CD14-positive monocyte (primary cell): ENCODE data around the gene ZNF346. TPM values are rescaled to one million over a fixed set of nuclear protein-coding genes. Genes with fewer than 3 reads are reported as not detected.

Experiments used
- DNase-seq, 3 donors: peaks; one replicate each; pipeline ENCODE4 v3.0.0-alpha.2; 2011 to 2022
- H2AFZ ChIP-seq: 2 replicates; pipeline ENCODE4 v1.6.0; 2012; ENCODE audit warnings: mild to moderate bottlenecking, low read depth, low read length, inconsistent platforms; ENCODE audit not compliant: insufficient read depth, poor library complexity, severe bottlenecking
- H3K27ac ChIP-seq, 2 donors: 1 replicate in 1 of 2; 2 replicates in 1 of 2; pipeline ENCODE4 v1.5.1; 2012 to 2013; ENCODE audit warnings: low read length in 2 of 2, control low read depth in 1 of 2, inconsistent platforms in 1 of 2, low read depth in 1 of 2, mild to moderate bottlenecking in 1 of 2
- H3K27me3 ChIP-seq, 2 donors: one replicate each; pipeline versions ENCODE4 v1.6.0 to v1.6.1; 2011 to 2013; ENCODE audit warnings: low read length in 2 of 2; ENCODE audit not compliant: control insufficient read depth in 2 of 2, insufficient read depth in 2 of 2
- H3K36me3 ChIP-seq, 2 donors: replicated peaks in 1 of 2; 1 replicate in 1 of 2; 2 replicates in 1 of 2; pipeline versions ENCODE4 v1.5.1 to v1.6.1; 2012 to 2013; ENCODE audit warnings: low read length in 2 of 2, control low read depth in 1 of 2, inconsistent platforms in 1 of 2, mild to moderate bottlenecking in 1 of 2; ENCODE audit not compliant: insufficient read depth in 2 of 2, control insufficient read depth in 1 of 2
- H3K4me1 ChIP-seq, 2 donors: 1 replicate in 1 of 2; 2 replicates in 1 of 2; pipeline versions ENCODE4 v1.5.1 to v1.6.1; 2012 to 2013; ENCODE audit warnings: low read length in 2 of 2, control low read depth in 1 of 2, inconsistent platforms in 1 of 2, mild to moderate bottlenecking in 1 of 2, moderate library complexity in 1 of 2; ENCODE audit not compliant: insufficient read depth in 2 of 2, control insufficient read depth in 1 of 2
- H3K4me2 ChIP-seq: replicated peaks from 2 replicates; pipeline ENCODE3; 2012; ENCODE audit warnings: low read length, moderate library complexity, mild to moderate bottlenecking; ENCODE audit not compliant: poor library complexity, severe bottlenecking; ENCODE audit errors: extremely low read depth
- H3K4me3 ChIP-seq, 3 experiments: fragments of 200-600 bp in 1 of 3; sonication (generic) in 1 of 3; replicated peaks in 1 of 3; 1 replicate in 2 of 3; 2 replicates in 1 of 3; pipeline ENCODE4 v1.5.1; 2011 to 2013; ENCODE audit warnings: low read length in 3 of 3, mild to moderate bottlenecking in 3 of 3, control low read depth in 2 of 3, low read depth in 2 of 3, inconsistent platforms in 1 of 3, moderate library complexity in 1 of 3
- H3K79me2 ChIP-seq: 2 replicates; pipeline ENCODE4 v1.6.0; 2012; ENCODE audit warnings: mild to moderate bottlenecking, control low read depth, inconsistent platforms, low read length, moderate library complexity; ENCODE audit not compliant: insufficient read depth
- H3K9ac ChIP-seq: 2 replicates; pipeline ENCODE4 v1.6.0; 2017; ENCODE audit warnings: low read length, mild to moderate bottlenecking; ENCODE audit not compliant: insufficient read depth, poor library complexity, severe bottlenecking
- H3K9me3 ChIP-seq, 2 donors: replicated peaks in 1 of 2; 1 replicate in 1 of 2; 2 replicates in 1 of 2; pipeline versions ENCODE4 v1.5.1 to v1.6.1; 2012 to 2013; ENCODE audit warnings: low read length in 2 of 2, control low read depth in 1 of 2; ENCODE audit not compliant: control insufficient read depth in 1 of 2, insufficient read depth in 1 of 2
- H4K20me1 ChIP-seq: 2 replicates; pipeline ENCODE4 v1.6.0; 2012; ENCODE audit warnings: mild to moderate bottlenecking, low read length, control low read depth, moderate library complexity; ENCODE audit not compliant: insufficient read depth
- H3K27ac Mint-ChIP-seq, 7 donors: one replicate each; pipeline ENCODE4 v1.8.0; 2020; ENCODE audit warnings: mild to moderate bottlenecking in 7 of 7, mixed read lengths in 7 of 7, moderate library complexity in 6 of 7, inconsistent platforms in 2 of 7
- H3K27me3 Mint-ChIP-seq, 3 donors: one replicate each; pipeline ENCODE4 v1.8.0; 2021 to 2022; ENCODE audit warnings: low read depth in 3 of 3, mild to moderate bottlenecking in 3 of 3, mixed read lengths in 3 of 3, moderate library complexity in 3 of 3, inconsistent platforms in 1 of 3
- H3K36me3 Mint-ChIP-seq, 2 donors: one replicate each; pipeline ENCODE4 v1.8.0; 2020; ENCODE audit warnings: mixed read lengths in 2 of 2, inconsistent platforms in 1 of 2, mild to moderate bottlenecking in 1 of 2
- H3K4me1 Mint-ChIP-seq: one replicate; pipeline ENCODE4 v1.8.0; 2020; ENCODE audit warnings: mild to moderate bottlenecking, mixed read lengths
- H3K4me3 Mint-ChIP-seq, 2 donors: one replicate each; pipeline ENCODE4 v1.8.0; 2020; ENCODE audit warnings: mild to moderate bottlenecking in 2 of 2, mixed read lengths in 2 of 2, moderate library complexity in 1 of 2
- H3K9me3 Mint-ChIP-seq, 7 donors: one replicate each; pipeline ENCODE4 v1.8.0; 2020 to 2022; ENCODE audit warnings: mixed read lengths in 7 of 7, mild to moderate bottlenecking in 6 of 7, moderate library complexity in 6 of 7, inconsistent platforms in 2 of 7
- CTCF ChIP-seq: fragments of 200-600 bp; IDR thresholded peaks from one replicate; pipeline ENCODE4 v1.8.0; 2022; ENCODE audit warnings: antibody characterized with exemption, mild to moderate bottlenecking
- WGBS: methylation state at CpG from one replicate; pipeline ENCODE4 v1.1.5; 2013; ENCODE audit warnings: missing lambda C conversion rate; ENCODE audit not compliant: insufficient coverage; 5-methylcytosine and 5-hydroxymethylcytosine counted together
- intact Hi-C, 2 donors: fragments of 100-400 bp; cut with micrococcal nuclease; formaldehyde crosslinking; loops; one replicate each; pipeline versions ENCODE4 v1.15.0 to v1.15.1; 2023
- polyA plus RNA-seq, 3 donors: library from polyadenylated mRNA; depleted of rRNA in 1 of 3; unstranded in 2 of 3; stranded (reverse) in 1 of 3; fragments of 300-500 nt in 2 of 3; fragments of >200 nt in 1 of 3; fragmentation: Illumina TruSeq in 2 of 3; gene quantifications; 1 replicate in 2 of 3; 2 replicates in 1 of 3; pipeline ENCODE4 v1.2.3, GENCODE V29; 2012 to 2021

ZNF346 gene
- polyA plus RNA-seq, 3 donors: 6.0 to 9.6 (median 6.4) TPM

GRCh38 chr5:177097016-177097985 lies 74.8 kb downstream of the ZNF346 start:
- H3K9me3 ChIP-seq: no peaks in the 10 kb centered on the region
- no peaks in the 10 kb centered on the region for H4K20me1 ChIP-seq
- H3K27me3 ChIP-seq: no peaks in the 10 kb centered on the region
- Mint-ChIP-seq H3K9me3 (peaks cover 0 to 2% (median 0%) of the 10 kb centered on the region in 7 donors), H3K27ac (no peak overlapping the region), H3K4me3 (no peak overlapping the region), H3K4me1 (peaks cover 6% of the 10 kb centered on the region), H3K27me3 (peaks cover 4 to 7% (median 5%) of the 10 kb centered on the region in 3 donors), H3K36me3 (no peaks in the 10 kb centered on the region)
- DNase-seq: no peak
- H3K79me2 ChIP-seq: no peaks in the 10 kb centered on the region
- H3K4me1 ChIP-seq: no peaks in the 10 kb centered on the region
- no peak overlapping the region for H3K4me3 ChIP-seq
- TF ChIP-seq CTCF: no peak
- no peak overlapping the region for H3K4me2 ChIP-seq
- H3K27ac ChIP-seq: no peak overlapping the region
- no peak overlapping the region for H3K9ac ChIP-seq
- intact Hi-C loops: no loop called here
- H2AFZ ChIP-seq: no peak overlapping the region
- no peaks in the 10 kb centered on the region for H3K36me3 ChIP-seq
- WGBS: 97% methylated on average over 27 of the region's 30 CpGs

GRCh38 chr5:177098120-177098469 lies 75.6 kb downstream of the ZNF346 start:
- H3K9me3 Mint-ChIP-seq: peaks cover 0 to 2% (median 0%) of the 10 kb centered on the region in 7 donors
- Histone ChIP-seq H3K9ac (no peak overlapping the region), H2AFZ (no peak overlapping the region), H3K79me2 (no peaks in the 10 kb centered on the region), H3K4me2 (no peak overlapping the region), H4K20me1 (no peaks in the 10 kb centered on the region), H3K27me3 (no peaks in the 10 kb centered on the region), H3K36me3 (no peaks in the 10 kb centered on the region), H3K4me1 (no peaks in the 10 kb centered on the region), H3K4me3 (no peak overlapping the region), H3K9me3 (no peaks in the 10 kb centered on the region), H3K27ac (no peak overlapping the region)
- no peak overlapping the region for H3K27ac Mint-ChIP-seq
- DNase-seq: no peak
- WGBS: 90% methylated on average over 6 of the region's 6 CpGs
- no peak for TF ChIP-seq CTCF
- peaks cover 6% of the 10 kb centered on the region for H3K4me1 Mint-ChIP-seq
- peaks cover 4 to 10% (median 5%) of the 10 kb centered on the region in 3 donors for H3K27me3 Mint-ChIP-seq
- intact Hi-C loops: no loop called here
- H3K36me3 Mint-ChIP-seq: no peaks in the 10 kb centered on the region
- H3K4me3 Mint-ChIP-seq: no peak overlapping the region
